T1000 (cell line): ENCODE measurements around the gene SLC27A2.
"Not testable (repeated sequence)": the region's sequence is repeated elsewhere in the genome, so short reads cannot be mapped to it uniquely, and the experiment has no call there.

Experiments used
- DNase-seq: peaks from one replicate; lab custom pipeline; 2025; ENCODE audit warnings: mixed read lengths; lab: John Stamatoyannopoulos, UW

Gene SLC27A2

DNA sequence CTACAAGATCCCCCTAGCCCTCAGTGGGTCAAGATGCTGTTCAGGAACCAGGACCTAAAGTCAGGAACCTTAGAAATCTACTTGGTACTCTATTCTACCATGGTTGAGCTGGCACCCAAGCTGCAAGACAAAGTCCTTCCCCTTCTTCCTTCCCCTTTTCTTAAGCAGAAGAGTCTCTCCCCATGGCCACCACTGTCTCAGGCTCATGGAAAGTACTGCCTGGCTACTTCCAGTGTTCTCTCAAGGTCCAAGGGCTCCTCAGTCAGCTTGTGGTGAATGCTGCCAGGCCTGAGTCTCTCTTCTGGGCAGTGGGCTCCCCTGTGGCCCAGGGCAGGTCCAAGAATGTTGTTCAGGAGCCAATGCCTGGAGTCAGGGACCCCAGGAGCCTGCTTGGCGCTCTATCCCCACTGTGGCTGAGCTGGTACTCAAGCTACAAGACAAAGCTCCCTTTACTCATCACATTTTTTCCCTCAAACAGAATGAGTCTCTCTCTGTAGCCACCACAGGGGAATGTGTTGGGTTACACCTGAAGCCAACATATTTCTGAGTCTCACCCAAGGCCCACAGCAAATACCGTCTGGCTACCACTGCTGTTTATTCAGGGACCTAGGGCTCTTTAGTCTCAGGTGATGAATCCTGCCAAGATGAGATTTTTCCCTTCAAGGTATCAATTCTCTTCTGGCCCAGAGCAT lies 18.1 kb upstream of the SLC27A2 start:
- no peak for DNase-seq

DNA sequence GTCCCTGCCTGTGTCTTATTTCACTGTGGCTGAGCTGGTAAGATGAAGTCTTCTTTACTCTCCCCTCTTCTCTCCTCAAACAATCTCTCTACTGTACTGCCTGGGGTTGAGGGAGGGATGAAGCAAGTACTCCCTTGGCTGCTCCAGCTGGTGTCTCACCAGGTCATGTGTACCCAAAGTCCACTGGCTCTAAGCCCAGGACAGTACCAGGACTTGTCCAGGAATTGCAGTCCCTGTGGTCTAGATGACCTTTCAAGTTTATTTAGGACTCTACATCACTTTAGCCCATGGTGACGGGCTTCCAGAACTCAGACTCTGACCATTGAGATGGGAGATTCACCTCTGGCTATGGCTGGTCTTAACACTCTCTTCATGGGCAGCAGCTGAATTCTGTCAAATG lies 17.5 kb upstream of the SLC27A2 start:
- DNase-seq = no peak

DNA sequence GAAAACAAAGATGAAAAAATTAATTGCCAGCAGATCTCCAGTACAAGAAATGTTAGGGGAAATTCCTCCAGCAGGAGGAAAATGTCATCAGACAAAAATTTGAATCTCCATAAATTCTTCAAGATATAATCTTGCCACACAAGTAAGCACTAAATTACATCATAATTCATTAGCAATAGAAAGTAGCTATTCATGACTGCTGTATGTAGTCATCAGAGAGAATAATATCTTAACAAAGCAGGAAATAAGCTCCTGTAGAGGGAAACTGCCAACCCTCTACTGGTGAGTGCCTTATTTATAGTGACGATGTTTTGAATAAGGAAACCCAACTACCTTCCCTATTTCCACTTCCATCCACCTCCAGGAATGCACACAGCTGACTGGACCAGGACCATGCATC lies 15.8 kb upstream of the SLC27A2 start:
- DNase-seq = no peak

DNA sequence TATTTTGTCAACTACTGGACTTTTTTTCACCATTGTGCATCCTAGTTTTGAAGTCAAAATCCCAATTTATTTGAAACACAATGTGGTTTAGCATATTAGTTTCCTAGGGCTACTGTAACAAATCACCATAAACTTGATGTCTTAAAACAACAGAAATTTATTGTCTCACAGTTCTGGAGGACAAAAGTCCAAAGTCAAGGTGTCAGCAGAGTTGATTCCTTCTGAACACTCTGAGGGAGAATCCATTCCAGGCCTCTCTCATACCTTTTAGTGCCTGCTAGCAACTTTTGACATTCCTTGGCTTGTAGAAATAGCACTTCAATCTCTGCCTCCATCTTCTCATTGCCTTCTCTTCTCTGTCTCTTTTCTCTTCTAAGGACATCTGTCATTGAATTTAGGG lies 14.9 kb upstream of the SLC27A2 start:
- no peak for DNase-seq

DNA sequence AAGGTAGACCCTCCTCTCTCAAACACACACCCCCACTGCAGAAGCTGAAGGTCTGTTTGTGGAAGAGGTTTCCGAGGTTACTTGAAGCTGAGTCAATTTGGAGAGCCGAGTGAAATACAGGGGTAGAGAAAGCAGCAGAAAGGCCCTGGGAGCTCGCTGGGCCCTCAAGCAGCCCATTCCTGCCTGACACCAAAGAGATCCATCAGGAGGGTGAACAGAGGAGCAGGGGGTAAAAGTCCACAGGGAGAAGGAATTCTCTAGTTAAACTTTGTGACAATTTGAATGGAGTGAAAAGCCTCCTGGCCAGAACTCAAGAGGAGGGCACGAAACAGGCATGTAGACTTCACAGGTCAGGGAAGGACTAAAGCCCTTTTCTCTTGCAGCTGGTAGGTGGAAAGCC lies 13.6 kb upstream of the SLC27A2 start:
- DNase-seq = no peak

DNA sequence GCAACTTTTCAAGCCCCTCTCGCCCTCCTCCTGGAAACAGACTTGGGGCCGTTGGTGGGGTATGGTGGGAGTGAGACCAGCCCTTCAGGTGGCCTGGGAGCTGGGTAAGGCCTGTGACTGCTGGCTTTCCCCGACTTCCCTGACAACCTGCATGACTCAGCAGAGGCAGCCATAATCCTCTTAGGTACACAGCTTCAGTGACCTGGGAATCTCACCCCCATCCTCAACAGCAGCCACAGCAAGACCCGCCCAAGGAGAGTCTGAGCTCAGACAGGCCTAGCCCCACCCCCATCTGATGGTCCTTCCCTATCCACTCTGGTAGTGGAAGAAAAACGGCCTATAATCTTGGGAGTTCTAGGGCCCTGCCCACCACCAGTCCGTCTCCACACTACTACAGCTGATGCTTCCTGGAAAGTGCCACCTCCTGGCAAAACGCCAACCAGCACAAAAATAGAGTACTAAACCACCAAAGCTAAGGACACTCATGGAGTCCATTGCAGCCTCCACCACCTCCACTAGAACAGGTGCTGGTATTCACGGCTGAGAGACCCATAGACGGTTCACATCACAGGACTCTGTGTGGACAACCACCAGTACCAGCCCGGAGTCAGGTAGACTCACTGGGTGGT lies 13.1 kb upstream of the SLC27A2 start:
- no peak for DNase-seq

DNA sequence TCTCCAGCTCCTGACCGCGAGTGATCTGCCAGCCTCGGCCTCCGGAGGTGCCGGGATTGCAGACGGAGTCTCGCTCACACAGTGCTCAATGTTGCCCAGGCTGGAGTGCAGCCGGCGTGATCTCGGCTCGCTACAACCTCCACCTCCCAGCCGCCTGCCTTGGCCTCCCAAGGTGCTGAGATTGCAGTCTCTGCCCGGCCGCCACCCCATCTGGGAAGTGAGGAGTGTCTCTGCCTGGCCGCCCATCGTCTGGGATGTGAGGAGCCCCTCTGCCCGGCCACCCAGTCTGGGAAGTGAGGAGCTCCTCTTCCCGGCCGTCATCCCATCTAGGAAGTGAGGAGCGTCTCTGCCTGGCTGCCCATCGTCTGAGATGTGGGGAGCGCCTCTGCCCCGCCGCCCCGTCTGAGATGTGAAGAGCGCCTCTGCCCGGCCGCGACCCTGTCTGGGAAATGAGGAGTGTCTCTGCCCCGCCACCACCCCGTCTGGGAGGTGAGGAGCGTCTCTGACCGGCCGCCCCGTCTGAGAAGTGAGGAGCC lies 9.6 kb upstream of the SLC27A2 start:
- not testable (repeated sequence) for DNase-seq

DNA sequence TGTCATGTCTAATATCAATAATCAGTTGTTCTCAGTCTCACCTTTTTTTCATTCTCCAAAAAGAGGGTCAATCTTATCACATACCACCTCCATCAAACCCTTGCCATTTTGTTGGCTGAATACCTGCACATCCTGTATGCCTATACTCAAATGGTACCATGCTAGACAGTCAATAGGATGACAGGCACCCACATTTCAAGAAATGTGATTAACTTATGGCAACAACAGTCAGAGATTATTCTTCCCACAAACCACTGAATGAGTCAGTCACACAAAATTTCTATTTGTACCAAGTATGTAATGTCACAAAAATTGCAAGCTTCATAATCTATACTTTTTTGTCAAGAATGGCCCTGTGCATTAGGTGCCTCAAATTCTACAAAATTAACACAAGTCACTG lies 5.1 kb upstream of the SLC27A2 start:
- no peak for DNase-seq

DNA sequence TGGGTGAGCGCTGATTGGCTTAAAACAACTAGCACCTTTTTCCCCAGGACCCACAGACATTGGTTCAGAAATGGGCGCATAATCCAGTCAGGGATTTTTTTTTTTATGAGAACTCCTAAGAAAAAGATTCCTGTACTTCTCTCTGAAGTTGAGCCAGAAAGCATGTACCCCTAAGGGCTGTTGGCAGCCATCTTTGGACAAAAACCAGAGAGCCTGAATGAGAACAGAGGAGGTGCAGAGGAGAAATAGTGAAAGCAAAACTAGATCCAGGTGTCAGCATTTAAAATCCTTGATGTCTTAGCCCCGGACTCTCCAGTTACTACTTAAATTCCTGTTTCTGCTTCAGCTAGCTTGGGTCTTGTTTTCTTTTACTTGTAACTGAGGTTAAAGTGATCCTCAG lies 1.9 kb upstream of the SLC27A2 start:
- DNase-seq = no peak

DNA sequence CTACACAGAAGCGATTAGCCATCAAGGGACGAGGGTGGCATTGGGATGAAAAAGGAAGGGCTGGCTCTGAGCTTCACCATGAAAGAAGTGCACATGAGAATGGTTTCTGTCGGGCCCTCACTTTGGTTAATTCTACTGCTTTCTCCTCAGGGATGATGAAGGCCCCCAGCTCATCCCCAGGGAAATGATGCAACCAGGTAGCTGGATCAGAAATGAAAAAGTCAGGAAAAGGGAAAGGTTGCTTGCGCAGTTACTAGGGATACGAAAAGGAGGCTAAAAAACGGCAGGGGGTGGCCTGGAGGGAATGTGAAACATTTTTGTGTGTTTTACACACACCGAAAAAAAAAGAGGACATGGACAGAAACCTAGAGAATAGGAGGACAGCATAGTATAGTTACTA lies 1.4 kb upstream of the SLC27A2 start:
- no peak for DNase-seq

DNA sequence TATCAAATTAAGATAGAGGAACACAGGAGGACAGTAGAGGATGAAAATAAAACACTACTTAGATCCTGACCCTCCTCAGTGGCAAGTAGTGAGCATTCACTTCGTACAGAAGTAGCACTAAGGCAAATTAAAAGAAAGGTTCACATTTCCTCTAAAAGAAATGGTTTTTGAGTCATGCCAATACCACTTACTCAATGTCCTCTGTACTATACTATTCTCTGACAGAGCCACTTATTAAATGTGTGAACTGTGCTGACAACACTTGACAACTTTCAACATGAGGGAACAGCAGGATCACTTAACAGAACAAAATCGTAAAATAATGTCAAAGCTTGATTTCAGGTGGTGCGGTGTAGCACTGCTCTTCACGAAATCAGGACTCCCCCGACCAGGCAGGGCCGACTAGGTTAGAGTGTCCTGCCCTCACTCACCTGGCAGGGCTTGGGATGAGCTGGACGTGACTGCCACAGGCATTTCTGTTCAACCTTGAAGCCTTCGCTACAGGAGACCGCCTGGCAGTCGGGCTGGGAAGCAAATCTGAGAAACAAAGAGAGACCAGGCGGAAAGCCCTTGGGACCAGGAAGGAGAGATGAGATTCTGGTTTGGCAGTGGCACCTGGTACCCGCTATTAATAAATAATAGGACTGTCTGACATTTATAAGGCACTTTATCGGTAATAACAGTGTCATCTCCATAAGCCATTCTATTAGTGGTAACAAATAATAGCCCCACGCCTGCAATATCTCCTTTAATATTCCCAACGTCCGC lies 611 bp upstream of the SLC27A2 start:
- DNase-seq = no peak

DNA sequence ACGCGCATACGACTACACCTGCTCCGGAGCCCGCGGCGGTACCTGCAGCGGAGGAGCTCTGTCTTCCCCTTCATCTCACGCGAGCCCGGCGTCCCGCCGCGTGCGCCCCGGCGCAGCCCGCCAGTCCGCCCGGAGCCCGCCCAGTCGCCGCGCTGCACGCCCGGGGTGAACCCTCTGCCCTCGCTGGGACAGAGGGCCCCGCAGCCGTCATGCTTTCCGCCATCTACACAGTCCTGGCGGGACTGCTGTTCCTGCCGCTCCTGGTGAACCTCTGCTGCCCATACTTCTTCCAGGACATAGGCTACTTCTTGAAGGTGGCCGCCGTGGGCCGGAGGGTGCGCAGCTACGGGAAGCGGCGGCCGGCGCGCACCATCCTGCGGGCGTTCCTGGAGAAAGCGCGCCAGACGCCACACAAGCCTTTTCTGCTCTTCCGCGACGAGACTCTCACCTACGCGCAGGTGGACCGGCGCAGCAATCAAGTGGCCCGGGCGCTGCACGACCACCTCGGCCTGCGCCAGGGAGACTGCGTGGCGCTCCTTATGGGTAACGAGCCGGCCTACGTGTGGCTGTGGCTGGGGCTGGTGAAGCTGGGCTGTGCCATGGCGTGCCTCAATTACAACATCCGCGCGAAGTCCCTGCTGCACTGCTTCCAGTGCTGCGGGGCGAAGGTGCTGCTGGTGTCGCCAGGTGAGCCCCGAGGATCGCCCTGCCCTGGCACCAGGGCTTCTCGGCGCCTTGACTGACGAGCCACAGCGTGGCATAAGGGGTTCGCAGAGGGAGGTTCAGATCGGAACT lies 420 bp downstream of the SLC27A2 start:
- DNase-seq = no peak

DNA sequence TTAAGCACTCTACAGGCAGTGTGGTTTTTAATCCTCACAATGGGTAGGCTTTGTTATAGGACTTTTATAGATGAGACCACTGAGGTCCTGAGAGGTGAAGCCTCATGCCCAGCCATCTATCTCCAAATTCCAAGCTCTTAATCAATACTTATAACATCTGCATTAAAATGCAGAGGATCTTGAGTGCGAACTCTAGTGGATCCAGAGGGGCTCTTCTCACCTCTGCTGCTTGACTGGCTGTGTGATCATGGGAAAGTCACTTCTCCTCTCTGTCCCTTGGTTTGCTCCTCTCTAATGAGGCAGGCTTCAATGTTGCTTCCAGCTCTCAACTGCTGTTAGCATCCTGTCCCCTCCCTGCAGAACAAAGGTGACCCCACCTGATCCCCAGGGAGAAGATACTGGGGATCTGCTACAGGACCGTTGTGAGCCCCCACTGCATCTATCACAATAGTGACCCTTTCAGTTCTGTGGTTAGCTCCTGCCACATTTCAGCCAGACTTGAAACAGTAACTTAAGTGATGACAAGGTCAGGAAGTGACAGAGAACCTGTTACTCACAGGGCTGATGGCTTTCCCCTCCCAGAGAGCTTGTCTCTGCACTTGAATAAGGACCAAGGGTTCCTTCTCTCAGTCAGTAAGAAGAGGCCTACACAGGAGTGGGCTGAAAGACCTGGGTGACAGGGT lies 1.3 kb downstream of the SLC27A2 start:
- no peak for DNase-seq

DNA sequence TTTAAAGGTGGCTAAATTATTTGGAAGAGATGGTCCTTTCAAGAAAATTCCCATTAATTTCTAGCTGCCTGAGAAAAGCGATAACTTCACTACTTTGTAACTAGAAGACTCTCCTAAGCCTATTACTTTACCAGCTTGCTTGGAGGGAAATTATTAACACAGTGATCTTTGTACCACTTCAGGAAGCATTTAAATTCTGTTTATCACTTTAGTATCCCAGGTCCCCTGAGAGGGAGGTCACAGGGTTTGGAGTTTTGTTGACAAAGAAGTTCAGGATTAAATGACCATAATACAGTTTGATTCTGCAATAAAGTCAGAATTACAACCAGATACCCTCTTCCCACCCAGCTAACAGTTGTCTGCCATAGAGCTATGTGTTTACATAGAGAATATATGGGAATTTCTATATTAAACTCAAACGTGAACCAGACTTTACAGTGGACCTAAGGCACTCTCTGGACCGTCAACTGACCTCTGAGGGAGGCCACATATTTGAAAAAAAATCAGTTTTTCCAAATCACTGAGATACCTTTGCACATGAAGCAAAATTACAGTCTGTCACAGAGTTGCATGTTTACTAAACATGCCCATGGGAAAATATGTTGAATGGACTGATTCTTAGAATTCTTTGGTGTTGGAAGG lies 3.0 kb downstream of the SLC27A2 start:
- DNase-seq = no peak

DNA sequence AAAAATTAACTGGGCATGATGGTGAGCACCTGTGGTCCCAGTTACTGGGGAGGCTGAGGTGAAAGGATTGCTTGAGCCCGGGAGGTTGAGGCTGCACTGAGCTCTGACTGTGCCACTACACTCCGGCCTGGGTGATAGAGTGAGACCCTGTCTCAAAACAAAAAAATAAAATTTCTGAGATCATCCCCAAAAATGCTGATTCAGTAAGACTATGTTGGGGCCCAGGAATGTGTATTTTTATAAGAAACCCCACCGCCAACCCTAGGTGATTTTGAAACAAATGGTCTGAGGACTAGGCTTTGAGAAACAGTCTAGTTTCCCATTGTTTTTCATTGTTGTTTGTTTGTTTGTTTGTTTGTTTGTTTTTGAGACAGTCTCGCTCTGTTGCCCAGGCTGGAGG lies 4.1 kb downstream of the SLC27A2 start:
- no peak for DNase-seq

DNA sequence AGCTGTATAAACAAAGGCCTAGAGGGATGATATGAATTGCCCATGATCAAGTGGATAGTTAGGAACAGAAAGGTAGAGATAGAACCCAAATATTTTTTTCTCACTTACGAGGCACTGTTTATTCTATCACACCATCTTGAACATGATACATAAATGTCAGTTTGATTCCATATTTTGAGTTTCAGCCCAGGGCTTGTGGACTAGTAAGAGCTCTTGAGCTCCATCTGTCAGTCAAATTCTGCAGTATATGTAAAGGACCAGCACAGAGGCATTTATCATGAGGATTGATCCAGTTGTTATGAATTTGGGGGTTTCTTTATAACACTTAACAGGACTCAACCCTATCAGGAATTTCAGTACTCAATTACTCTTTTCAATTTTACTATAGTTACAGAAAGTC lies 4.8 kb downstream of the SLC27A2 start:
- DNase-seq = no peak

DNA sequence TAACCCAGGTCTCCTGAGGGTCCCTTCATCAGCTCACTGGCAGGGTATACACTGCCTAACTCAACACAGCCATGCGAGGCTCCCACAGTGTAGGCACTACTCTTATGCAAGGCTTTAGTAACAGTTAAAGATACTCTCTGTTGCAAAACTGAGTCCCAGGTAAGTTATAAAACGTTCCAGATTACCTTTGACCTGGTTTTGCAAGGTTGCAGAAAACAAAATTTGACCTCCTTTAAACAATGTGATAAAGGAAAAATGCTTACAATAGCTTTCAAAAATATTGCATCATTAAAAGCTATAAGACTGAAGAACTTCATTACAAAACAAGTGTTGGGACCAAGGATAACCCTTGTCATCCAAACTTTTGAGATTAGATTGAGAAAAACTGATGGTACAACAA lies 5.5 kb downstream of the SLC27A2 start:
- no peak for DNase-seq

DNA sequence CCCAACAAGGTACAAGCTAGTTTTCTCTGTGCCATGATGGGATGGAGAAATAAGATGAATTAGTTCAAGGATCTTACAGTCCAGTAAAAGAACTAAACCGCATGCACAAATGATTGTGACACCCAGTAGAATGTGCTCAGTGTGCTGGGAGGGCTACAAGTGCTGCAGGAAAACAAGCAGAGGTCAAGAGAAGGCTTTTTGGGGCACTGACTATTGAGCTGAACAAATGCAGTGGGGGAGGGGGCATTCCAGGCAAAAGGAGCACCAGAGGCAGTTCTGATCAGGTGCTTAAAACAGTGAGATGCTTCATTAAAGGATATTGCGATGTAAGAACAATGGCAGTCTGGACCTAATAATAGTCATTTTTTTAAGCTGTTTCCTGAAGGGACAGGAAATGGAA lies 6.0 kb downstream of the SLC27A2 start:
- DNase-seq = no peak

DNA sequence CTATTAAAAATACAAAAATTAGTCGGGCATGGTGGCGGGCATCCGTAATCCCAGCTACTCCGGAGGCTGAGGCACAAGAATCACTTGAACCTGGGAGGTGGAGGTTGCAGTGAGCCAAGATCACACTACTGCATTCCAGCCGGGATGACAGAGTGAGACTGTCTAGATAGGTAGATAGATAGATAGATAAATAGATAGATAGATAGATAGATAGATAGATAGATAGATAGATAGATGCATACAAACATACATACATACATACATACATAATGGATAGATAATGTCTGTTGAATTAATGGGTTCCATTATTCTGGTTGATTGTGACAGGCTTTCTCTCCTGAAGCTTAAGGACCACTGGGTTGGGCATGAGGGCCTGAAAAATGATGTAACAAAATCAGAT lies 6.8 kb downstream of the SLC27A2 start:
- DNase-seq = not testable (repeated sequence)

DNA sequence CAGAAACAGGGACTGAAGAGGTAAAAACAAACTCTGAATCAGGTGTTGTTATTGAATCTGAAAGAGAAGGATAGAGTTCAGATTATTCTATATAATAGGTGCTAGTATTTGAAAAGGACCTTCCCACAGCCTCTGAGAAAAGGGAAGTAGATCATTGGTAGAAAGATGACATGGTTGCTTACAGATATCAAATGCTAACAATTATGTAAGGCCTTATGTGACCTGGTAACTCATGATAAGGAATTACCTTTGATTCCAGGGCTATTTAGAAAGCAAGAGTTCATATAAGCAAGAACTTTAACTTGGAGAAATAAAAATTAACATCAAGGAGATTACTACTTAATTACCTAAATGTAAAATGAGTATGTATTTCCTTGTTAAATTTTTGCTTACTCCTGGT lies 7.6 kb downstream of the SLC27A2 start:
- no peak for DNase-seq

DNA sequence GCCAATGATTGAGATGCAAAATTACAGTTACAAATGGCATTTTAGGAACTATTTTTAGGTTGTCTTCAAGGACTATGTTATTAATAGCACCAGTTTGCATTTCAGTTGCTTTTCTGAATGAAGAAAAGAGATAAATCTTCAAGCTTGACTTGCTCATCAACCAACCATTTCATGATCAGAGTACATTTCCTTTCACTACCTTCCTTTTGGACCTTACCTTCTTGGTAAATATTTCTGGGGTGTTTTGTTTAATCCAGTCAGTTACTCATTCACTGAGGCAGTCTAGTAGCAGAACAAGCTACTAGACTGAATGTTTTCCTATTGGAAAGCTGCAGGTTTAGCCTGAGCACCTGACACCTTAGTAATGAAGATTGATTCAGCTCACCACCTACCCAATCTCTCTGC lies 8.2 kb downstream of the SLC27A2 start:
- no peak for DNase-seq
